Endothelial cell (in vitro differentiated cells): ENCODE measurements around the gene ATRIP. TPM values are rescaled to one million over a fixed set of nuclear protein-coding genes. Genes with fewer than 3 reads are reported as not detected.
"Not testable (repeated sequence)": the region's sequence is repeated elsewhere in the genome, so short reads cannot be mapped to it uniquely, and the experiment has no call there.

Experiments
- DNase-seq: peaks from one replicate; pipeline ENCODE4 v3.0.0; 2021; ENCODE audit warnings: low spot score
- H3K27ac Mint-ChIP-seq: one replicate; pipeline ENCODE4 v1.8.0; 2021; ENCODE audit warnings: mixed read lengths, inconsistent platforms; ENCODE audit not compliant: unreplicated experiment
- H3K27me3 Mint-ChIP-seq: one replicate; pipeline ENCODE4 v1.8.0; 2021; ENCODE audit warnings: mild to moderate bottlenecking, moderate library complexity, mixed read lengths, inconsistent platforms; ENCODE audit not compliant: unreplicated experiment
- H3K36me3 Mint-ChIP-seq: one replicate; pipeline ENCODE4 v1.8.0; 2021; ENCODE audit warnings: mild to moderate bottlenecking, low read depth, mixed read lengths, inconsistent platforms; ENCODE audit not compliant: unreplicated experiment
- H3K4me1 Mint-ChIP-seq: one replicate; pipeline ENCODE4 v1.8.0; 2021; ENCODE audit warnings: mild to moderate bottlenecking, mixed read lengths, inconsistent platforms; ENCODE audit not compliant: unreplicated experiment
- H3K4me3 Mint-ChIP-seq: one replicate; pipeline ENCODE4 v1.8.0; 2021; ENCODE audit warnings: mild to moderate bottlenecking, mixed read lengths, inconsistent platforms; ENCODE audit not compliant: unreplicated experiment
- H3K9me3 Mint-ChIP-seq: one replicate; pipeline ENCODE4 v1.8.0; 2021; ENCODE audit warnings: mixed read lengths, inconsistent platforms; ENCODE audit not compliant: unreplicated experiment
- total RNA-seq: library from RNA; stranded (reverse); fragmentation: NEBNext Ultra II Directional; extraction: Animal tissue kit (Norgen Biotek cat#: 25700); gene quantifications from one replicate; pipeline ENCODE4 v1.2.1, GENCODE V29; 2021; ENCODE audit not compliant: unreplicated experiment
- TF ChIP-seq, protein P1 (sequence below): fragments of 200-600 bp; sonication (generic); IDR thresholded peaks from one replicate; pipeline ENCODE4 v1.5.0; 2021; ENCODE audit warnings: antibody characterized with exemption; ENCODE audit not compliant: unreplicated experiment

The ATRIP gene
- total RNA-seq, 1 donor from 2014 or later = 11.2 TPM

DNA sequence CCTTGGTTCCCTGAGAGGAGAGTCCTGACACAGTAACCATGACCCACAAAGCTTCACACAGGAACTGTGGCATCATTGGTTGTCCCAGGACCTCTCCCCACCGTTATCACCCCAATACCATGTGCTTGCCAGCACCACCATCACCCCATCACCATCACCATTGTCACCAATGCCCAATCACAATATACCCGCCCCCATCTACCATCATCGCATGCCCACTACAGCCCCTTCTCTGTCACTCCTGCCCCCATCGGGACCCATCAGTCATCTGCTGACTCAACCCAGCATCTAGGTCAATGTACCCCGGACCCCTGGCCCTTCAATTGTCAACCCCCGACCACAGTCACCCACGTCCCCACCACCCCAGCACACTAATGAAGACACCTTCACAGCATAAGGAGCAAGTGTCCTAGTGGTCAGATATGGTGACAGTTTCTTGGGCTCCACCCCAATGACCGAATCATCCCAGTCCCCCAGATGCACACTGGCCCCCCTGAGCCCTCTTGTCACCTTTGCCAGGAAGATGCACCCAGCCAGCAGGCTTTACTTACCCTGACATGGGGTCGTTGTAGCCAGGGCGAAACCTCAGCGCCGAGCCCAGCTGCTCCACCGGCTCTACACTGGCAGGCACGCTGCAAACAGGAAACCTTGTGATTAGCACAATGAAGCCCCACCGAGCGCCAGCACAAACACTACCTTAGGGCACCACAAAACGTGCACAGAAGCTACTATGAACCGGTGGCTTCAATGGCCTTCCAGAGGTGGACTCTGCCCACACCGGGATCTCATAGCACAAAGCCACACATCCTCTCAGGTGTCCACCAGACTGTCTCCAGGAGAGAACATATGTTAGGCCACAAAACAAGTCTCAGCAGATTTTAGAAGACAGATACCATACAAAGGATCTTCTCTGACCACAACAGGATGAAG, 32.4 kb downstream of the ATRIP start:
- peaks cover 18% of the 10 kb centered on the region for H3K36me3 Mint-ChIP-seq
- no peak for DNase-seq
- no peak overlapping the region for H3K27ac Mint-ChIP-seq
- no peaks in the 10 kb centered on the region for H3K9me3 Mint-ChIP-seq
- peak overlapping the region; percentile 42 for H3K4me3 Mint-ChIP-seq
- H3K27me3 Mint-ChIP-seq = peaks cover 4% of the 10 kb centered on the region
- TF ChIP-seq, protein P1, sequence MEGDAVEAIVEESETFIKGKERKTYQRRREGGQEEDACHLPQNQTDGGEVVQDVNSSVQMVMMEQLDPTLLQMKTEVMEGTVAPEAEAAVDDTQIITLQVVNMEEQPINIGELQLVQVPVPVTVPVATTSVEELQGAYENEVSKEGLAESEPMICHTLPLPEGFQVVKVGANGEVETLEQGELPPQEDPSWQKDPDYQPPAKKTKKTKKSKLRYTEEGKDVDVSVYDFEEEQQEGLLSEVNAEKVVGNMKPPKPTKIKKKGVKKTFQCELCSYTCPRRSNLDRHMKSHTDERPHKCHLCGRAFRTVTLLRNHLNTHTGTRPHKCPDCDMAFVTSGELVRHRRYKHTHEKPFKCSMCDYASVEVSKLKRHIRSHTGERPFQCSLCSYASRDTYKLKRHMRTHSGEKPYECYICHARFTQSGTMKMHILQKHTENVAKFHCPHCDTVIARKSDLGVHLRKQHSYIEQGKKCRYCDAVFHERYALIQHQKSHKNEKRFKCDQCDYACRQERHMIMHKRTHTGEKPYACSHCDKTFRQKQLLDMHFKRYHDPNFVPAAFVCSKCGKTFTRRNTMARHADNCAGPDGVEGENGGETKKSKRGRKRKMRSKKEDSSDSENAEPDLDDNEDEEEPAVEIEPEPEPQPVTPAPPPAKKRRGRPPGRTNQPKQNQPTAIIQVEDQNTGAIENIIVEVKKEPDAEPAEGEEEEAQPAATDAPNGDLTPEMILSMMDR = no peak
- no peaks in the 10 kb centered on the region for H3K4me1 Mint-ChIP-seq

DNA sequence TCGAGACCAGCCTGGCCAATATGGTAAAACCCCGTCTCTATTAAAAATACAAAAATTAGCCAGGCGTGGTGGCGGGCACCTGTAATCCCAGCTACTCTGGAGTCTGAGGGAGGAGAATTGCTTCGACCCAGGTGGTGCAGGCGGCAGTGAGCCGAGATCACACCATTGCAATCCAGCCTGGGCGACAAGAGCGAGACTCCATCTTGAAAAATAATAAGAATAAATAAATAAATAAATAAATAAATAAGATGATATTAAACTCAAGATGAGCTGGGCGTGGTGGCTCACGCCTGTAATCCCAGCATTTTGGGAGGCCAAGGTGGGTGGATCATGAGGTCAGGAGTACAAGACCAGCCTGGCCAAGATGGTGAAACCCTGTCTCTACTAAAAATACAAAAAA, 34.4 kb downstream of the ATRIP start:
- H3K27me3 Mint-ChIP-seq = not testable (repeated sequence)

DNA sequence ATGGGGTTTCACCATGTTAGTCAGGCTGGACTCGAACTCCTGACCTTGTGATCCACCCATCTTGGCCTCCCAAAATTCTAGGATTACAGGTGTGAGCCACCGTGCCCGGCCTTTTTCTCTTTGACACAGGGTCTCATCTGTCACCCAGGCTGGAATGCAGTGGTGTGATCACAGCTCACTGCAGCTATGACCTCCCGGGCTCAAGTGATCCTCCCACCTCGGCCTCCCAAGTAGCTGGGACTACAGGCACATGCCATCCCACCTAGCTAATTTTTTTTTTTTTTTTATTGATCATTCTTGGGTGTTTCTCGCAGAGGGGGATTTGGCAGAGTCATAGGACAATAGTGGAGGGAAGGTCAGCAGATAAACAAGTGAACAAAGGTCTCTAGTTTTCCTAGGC, 36.3 kb downstream of the ATRIP start:
- not testable (repeated sequence) for H3K36me3 Mint-ChIP-seq, H3K27me3 Mint-ChIP-seq, H3K9me3 Mint-ChIP-seq, H3K4me3 Mint-ChIP-seq, H3K4me1 Mint-ChIP-seq, H3K27ac Mint-ChIP-seq, DNase-seq

More for the DNA sequence above, 34.4 kb downstream of the ATRIP start:
- not testable (repeated sequence) for H3K4me1 Mint-ChIP-seq, H3K27ac Mint-ChIP-seq, DNase-seq, H3K9me3 Mint-ChIP-seq, H3K4me3 Mint-ChIP-seq
- H3K36me3 Mint-ChIP-seq = peaks cover 12% of the 10 kb centered on the region

DNA sequence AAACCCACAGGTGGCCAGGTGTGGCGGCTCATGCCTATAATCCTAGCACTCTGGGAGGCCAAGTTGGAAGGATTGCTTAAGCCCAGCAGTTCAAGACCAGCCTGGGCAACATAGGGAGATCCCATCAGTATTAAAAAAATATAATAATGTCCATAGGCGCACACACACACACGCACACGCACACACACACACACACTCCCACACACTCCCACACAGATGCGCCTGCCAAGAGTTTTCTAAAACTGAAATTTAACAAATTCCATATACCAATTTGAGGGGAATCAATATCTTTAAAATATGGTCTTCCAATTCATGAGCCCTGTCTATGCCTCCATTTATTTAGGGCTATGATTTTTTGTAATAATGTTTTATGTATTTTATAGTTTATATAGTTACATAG, 40.4 kb downstream of the ATRIP start:
- no peaks in the 10 kb centered on the region for H3K9me3 Mint-ChIP-seq
- H3K4me3 Mint-ChIP-seq = no peak overlapping the region
- no peaks in the 10 kb centered on the region for H3K4me1 Mint-ChIP-seq
- H3K36me3 Mint-ChIP-seq = peaks cover 11% of the 10 kb centered on the region
- TF ChIP-seq, protein P1 = no peak
- no peaks in the 10 kb centered on the region for H3K27me3 Mint-ChIP-seq
- H3K27ac Mint-ChIP-seq = no peak overlapping the region
- no peak for DNase-seq

DNA sequence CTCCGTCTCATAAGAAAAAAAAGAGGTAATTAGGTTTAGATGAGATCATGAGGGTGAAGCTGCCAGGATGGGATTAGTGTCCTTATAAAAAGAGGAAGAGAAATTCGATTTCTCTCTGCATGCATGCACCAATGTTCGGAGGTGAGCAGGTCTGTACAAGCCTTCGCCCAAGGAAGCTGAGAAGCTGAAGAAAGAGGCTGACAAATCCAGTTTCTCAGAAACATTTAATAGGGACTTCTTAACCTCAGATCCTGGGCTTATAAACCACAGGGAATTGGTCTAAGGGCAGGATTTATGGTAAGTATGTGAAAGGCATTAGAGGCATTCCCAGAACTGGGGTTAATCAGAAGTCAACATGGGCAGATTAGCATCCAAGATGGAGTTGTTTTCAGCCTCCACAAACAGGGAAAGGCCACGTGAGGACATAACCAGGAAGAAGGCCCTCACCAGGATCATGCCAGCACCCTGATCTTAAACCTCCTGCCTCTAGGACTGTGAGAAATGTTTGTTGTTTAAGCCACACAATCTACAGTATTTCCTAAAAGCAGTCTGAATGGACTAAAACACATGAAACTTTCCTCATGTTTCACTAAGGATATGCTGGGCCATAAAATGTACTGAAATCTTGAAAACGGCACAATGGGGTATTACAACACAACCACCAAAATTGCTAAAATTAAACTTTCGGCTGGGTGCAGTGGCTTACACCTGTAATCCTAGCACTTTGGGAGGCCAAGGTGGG, 46.1 kb downstream of the ATRIP start:
- TF ChIP-seq, protein P1 = no peak
- DNase-seq = no peak
- no peak overlapping the region for H3K27ac Mint-ChIP-seq

DNA sequence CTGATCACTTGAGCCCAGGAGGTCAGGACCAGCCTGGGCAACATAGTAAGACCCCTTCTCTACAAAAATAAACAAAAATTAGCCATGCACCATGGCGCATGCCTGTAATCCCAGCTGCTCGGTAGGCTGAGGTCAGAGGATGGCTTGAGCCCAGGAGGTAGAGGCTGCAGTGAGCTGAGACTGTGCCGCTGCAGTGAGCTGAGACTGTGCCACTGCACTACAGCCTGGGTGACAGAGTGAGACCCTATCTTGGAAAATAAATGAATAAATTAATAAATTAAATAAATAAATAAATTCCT, 46.6 kb downstream of the ATRIP start:
- TF ChIP-seq, protein P1 = no peak
- no peaks in the 10 kb centered on the region for H3K27me3 Mint-ChIP-seq
- H3K36me3 Mint-ChIP-seq = peaks cover 25% of the 10 kb centered on the region
- no peaks in the 10 kb centered on the region for H3K9me3 Mint-ChIP-seq
- no peaks in the 10 kb centered on the region for H3K4me1 Mint-ChIP-seq
- no peak for DNase-seq
- H3K4me3 Mint-ChIP-seq = no peak overlapping the region
- H3K27ac Mint-ChIP-seq = no peak overlapping the region

More for the DNA sequence above, 46.1 kb downstream of the ATRIP start:
- H3K4me1 Mint-ChIP-seq = no peaks in the 10 kb centered on the region
- peaks cover 20% of the 10 kb centered on the region for H3K36me3 Mint-ChIP-seq
- H3K27me3 Mint-ChIP-seq = no peaks in the 10 kb centered on the region
- no peak overlapping the region for H3K4me3 Mint-ChIP-seq
- H3K9me3 Mint-ChIP-seq = no peaks in the 10 kb centered on the region
